Transverse colon (tissue), 4 donors: Measurements from ENCODE around the gene CRTC1.

ENCODE experiments used
- POLR2AphosphoS5 ChIP-seq, 3 donors: sonication (generic); formaldehyde crosslinking; IDR thresholded peaks; one replicate each; pipeline ENCODE4 v1.6.1; 2016; ENCODE audit warnings: antibody characterized with exemption in 3 of 3
- TF ChIP-seq, protein P1 (sequence below), 5 experiments: fragments of 200-600 bp in 3 of 5; fragments of 450-650 bp in 2 of 5; sonication (generic) in 3 of 5; IDR thresholded peaks; 1 replicate in 2 of 5; 2 replicates in 3 of 5; pipeline ENCODE4 v1.5.1; 2016 to 2017; ENCODE audit warnings: antibody characterized with exemption in 5 of 5, inconsistent platforms in 3 of 5, mild to moderate bottlenecking in 2 of 5, moderate library complexity in 1 of 5

DNA sequence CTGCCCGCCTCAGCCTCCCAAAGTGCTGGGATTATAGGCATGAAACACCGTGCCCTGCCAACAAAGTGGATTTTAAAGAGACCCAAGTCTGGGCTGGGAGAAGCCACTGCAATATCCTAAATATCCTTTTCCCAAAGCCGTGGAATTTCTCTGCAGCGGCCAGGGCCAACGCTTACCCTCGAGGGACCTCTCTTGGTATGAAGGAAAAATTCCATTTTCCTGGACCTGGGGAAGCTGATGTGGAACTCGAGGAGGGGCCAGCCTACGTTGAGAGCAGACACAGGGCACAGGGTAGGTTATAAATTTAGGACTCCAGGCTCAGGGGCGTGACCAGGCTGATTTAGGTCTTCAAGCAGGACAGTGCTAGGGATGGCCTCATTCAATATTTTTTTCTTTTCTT lies 130.6 kb downstream of the CRTC1 start:
- TF ChIP-seq, protein P1, sequence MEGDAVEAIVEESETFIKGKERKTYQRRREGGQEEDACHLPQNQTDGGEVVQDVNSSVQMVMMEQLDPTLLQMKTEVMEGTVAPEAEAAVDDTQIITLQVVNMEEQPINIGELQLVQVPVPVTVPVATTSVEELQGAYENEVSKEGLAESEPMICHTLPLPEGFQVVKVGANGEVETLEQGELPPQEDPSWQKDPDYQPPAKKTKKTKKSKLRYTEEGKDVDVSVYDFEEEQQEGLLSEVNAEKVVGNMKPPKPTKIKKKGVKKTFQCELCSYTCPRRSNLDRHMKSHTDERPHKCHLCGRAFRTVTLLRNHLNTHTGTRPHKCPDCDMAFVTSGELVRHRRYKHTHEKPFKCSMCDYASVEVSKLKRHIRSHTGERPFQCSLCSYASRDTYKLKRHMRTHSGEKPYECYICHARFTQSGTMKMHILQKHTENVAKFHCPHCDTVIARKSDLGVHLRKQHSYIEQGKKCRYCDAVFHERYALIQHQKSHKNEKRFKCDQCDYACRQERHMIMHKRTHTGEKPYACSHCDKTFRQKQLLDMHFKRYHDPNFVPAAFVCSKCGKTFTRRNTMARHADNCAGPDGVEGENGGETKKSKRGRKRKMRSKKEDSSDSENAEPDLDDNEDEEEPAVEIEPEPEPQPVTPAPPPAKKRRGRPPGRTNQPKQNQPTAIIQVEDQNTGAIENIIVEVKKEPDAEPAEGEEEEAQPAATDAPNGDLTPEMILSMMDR (IDR thresholded peaks at IDR 0.05), result no peak
- TF ChIP-seq POLR2AphosphoS5 (IDR thresholded peaks at IDR 0.05), result no peak
